Measurements from ENCODE around the gene ARID1B. TPM values are rescaled to one million over a fixed set of nuclear protein-coding genes. Genes with fewer than 3 reads are reported as not detected.

ARID1B gene
- total RNA-seq, 1 experiment from 2014 or later = 35.6 TPM

GRCh38 chr6:157019733-157020132, 242.6 kb downstream of the ARID1B start:
- no peaks in the 10 kb centered on the region for H3K27me3 ChIP-seq (ENCODE audit: insufficient read depth, low read length)
- ATAC-seq (no peak), DNase-seq (ENCODE audit: low read depth, low spot score) (no peak)
- intact Hi-C loops (cut with micrococcal nuclease) = no loop called here
- RAD21 ChIA-PET (ENCODE audit: low non-redundant PET in 1 of 2, low total read pairs in 2 of 2, uncharacterized antibody in 2 of 2, unreplicated experiment in 2 of 2) = no interaction called here
- no peak overlapping the region for H3K4me3 ChIP-seq (replicated peaks in 1 of 2; ENCODE audit: low read depth in 1 of 2, low read length in 2 of 2)
- CTCF ChIA-PET = interaction anchor here (1.3 kb wide), 1 partner anchor 26 kb away, joined by 3 read pairs; no protein-coding TSS in a partner anchor
- H3K9ac ChIP-seq (ENCODE audit: low read length) = no peak overlapping the region
- TF ChIP-seq RAD21 (IDR thresholded peaks at IDR 0.05; ENCODE audit: low read depth) = peak; percentile 30; the same call in 1 of the 2 replicates
- no peak for TF ChIP-seq ZFX (IDR thresholded peaks at IDR 0.05)
- TF ChIP-seq CTCF (IDR thresholded peaks at IDR 0.05 in 2 of 3, conservative IDR thresholded peaks at IDR 0.05 in 1 of 3; ENCODE audit: borderline replicate concordance in 1 of 3, insufficient read depth in 1 of 3, low read depth in 2 of 3, low read length in 2 of 3) = peak in 1 of 3 experiments; percentile 10; a peak in 1 of 6 replicates
- no peaks in the 10 kb centered on the region for H3K9me3 ChIP-seq (ENCODE audit: control insufficient read depth in 1 of 2, insufficient read depth in 1 of 2, low read depth in 1 of 2, low read length in 2 of 2)
- H3K27ac ChIP-seq (ENCODE audit: low read depth, low read length) = no peak overlapping the region
- POLR2A ChIA-PET = interaction anchor here (1.4 kb wide), 1 partner anchor 10 kb away, joined by 4 read pairs; no protein-coding TSS in a partner anchor
- H3K4me1 ChIP-seq (ENCODE audit: control insufficient read depth in 1 of 2, insufficient read depth in 2 of 2, low read length in 2 of 2) = peaks cover 5 to 14% of the 10 kb centered on the region in 2 experiments
- no peaks in the 10 kb centered on the region for H3K9me2 ChIP-seq (ENCODE audit: insufficient read depth)
- no TSS peak for BruUV-seq (replicated peaks)
- H3K79me2 ChIP-seq (ENCODE audit: insufficient read depth, low read length) = peaks cover 18% of the 10 kb centered on the region
- no peaks in the 10 kb centered on the region for H3K36me3 ChIP-seq (ENCODE audit: control insufficient read depth in 1 of 2, insufficient read depth in 2 of 2, low read length in 2 of 2)
- H2AFZ ChIP-seq (ENCODE audit: low read depth, low read length, poor library complexity, severe bottlenecking) = no peak overlapping the region
- H4K20me1 ChIP-seq (ENCODE audit: insufficient read depth) = peaks cover 5% of the 10 kb centered on the region; the same call in 1 of the 2 replicates
- H3K4me2 ChIP-seq (ENCODE audit: low read length) = peak overlapping the region; percentile 2; the same call in 1 of the 2 replicates

GRCh38 chr6:157020398-157020797, 243.2 kb downstream of the ARID1B start:
- intact Hi-C loops (cut with micrococcal nuclease) = no loop called here
- H3K4me1 ChIP-seq (ENCODE audit: control insufficient read depth in 1 of 2, insufficient read depth in 2 of 2, low read length in 2 of 2) = peaks cover 5 to 14% of the 10 kb centered on the region in 2 experiments
- ChIA-PET CTCF (interaction anchor here (1.3 kb wide), 1 partner anchor 25 kb away, joined by 3 read pairs; no protein-coding TSS in a partner anchor), RAD21 (ENCODE audit: low non-redundant PET in 1 of 2, low total read pairs in 2 of 2, uncharacterized antibody in 2 of 2, unreplicated experiment in 2 of 2) (no interaction called here), POLR2A (interaction anchor here (1.4 kb wide), 1 partner anchor 9 kb away, joined by 4 read pairs; no protein-coding TSS in a partner anchor)
- H2AFZ ChIP-seq (ENCODE audit: low read depth, low read length, poor library complexity, severe bottlenecking) = no peak overlapping the region
- peak overlapping the region; percentile 94 for H3K4me2 ChIP-seq (ENCODE audit: low read length)
- H3K9me2 ChIP-seq (ENCODE audit: insufficient read depth) = no peaks in the 10 kb centered on the region
- H4K20me1 ChIP-seq (ENCODE audit: insufficient read depth) = peaks cover 5% of the 10 kb centered on the region; the same call in 1 of the 2 replicates
- H3K27me3 ChIP-seq (ENCODE audit: insufficient read depth, low read length) = no peaks in the 10 kb centered on the region
- TF ChIP-seq POLR2AphosphoS5 (IDR thresholded peaks at IDR 0.05; ENCODE audit: low read depth, low read length) = no peak
- TF ChIP-seq EZH2phosphoT487 (IDR thresholded peaks at IDR 0.05; ENCODE audit: borderline replicate concordance) = no peak
- no peak for TF ChIP-seq EGR1 (IDR thresholded peaks at IDR 0.05; ENCODE audit: low read depth)
- TF ChIP-seq REST (IDR thresholded peaks at IDR 0.05; ENCODE audit: low read depth) = no peak
- peak overlapping the region; percentile 92 for H3K9ac ChIP-seq (ENCODE audit: low read length)
- no peak for DNase-seq (ENCODE audit: low read depth, low spot score)
- H3K36me3 ChIP-seq (ENCODE audit: control insufficient read depth in 1 of 2, insufficient read depth in 2 of 2, low read length in 2 of 2) = no peaks in the 10 kb centered on the region
- H3K9me3 ChIP-seq (ENCODE audit: control insufficient read depth in 1 of 2, insufficient read depth in 1 of 2, low read depth in 1 of 2, low read length in 2 of 2) = peaks cover 3 to 4% of the 10 kb centered on the region in 2 experiments; a peak in 2 of 4 replicates
- no peak for ATAC-seq
- H3K4me3 ChIP-seq (replicated peaks in 1 of 2; ENCODE audit: low read depth in 1 of 2, low read length in 2 of 2) = peak overlapping the region; percentile 75 to 79
- peak overlapping the region; percentile 81; the same call in 1 of the 2 replicates for H3K27ac ChIP-seq (ENCODE audit: low read depth, low read length)
- peaks cover 18% of the 10 kb centered on the region for H3K79me2 ChIP-seq (ENCODE audit: insufficient read depth, low read length)
- no TSS peak for BruUV-seq (replicated peaks)
